C4-2B (cell line): ENCODE data around the gene MSRB3.

Experiments
- CTCF ChIP-seq: fragments of 450-650 bp; conservative IDR thresholded peaks from 2 replicates; pipeline ENCODE4 v1.5.1; 2017; ENCODE audit warnings: mild to moderate bottlenecking
- ZFX ChIP-seq: fragments of 450-650 bp; IDR thresholded peaks from 2 replicates; pipeline ENCODE4 v1.6.1; 2017

- no peak for TF ChIP-seq CTCF
- no peak for TF ChIP-seq ZFX
These were observed 8.9 kb upstream of the MSRB3 start for GRCh38 chr12:65269603-65270002.
